ENCODE results near the gene HTR3B.

GRCh38 chr11:113989381-113989780 is 84.8 kb downstream of the HTR3B start:
- no peak for TF ChIP-seq CTCF (IDR thresholded peaks at IDR 0.05)
- no peak for TF ChIP-seq POLR2A (IDR thresholded peaks at IDR 0.05; ENCODE audit: low read length)
- TF ChIP-seq JUN (IDR thresholded peaks at IDR 0.05), result no peak
- no peak for TF ChIP-seq USF2 (IDR thresholded peaks at IDR 0.05)
- TF ChIP-seq MYC (IDR thresholded peaks at IDR 0.05; ENCODE audit: borderline replicate concordance, low read length), result no peak
- TF ChIP-seq CHD4 (IDR thresholded peaks at IDR 0.05; ENCODE audit: borderline replicate concordance), result no peak
- TF ChIP-seq EHMT2 (IDR thresholded peaks at IDR 0.05; ENCODE audit: low read depth), result no peak
- no peak for TF ChIP-seq CEBPB (IDR thresholded peaks at IDR 0.05)
- no peak for TF ChIP-seq SREBF2 (IDR thresholded peaks at IDR 0.05)
- no peak for TF ChIP-seq RFX5 (IDR thresholded peaks at IDR 0.05)
- no peak for TF ChIP-seq RAD21 (conservative IDR thresholded peaks at IDR 0.05 in 1 of 2, IDR thresholded peaks at IDR 0.05 in 1 of 2)
